CD1c-positive myeloid dendritic cell (primary cell): ENCODE measurements around the gene GPHN.
"Not testable (repeated sequence)": the region's sequence is repeated elsewhere in the genome, so short reads cannot be mapped to it uniquely, and the experiment has no call there.

ENCODE experiments used
- DNase-seq: peaks from one replicate; pipeline ENCODE4 v3.0.0-alpha.2; 2016; ENCODE audit errors: extremely low spot score

Gene GPHN

GRCh38 chr14:67045440-67045839 lies 537.5 kb downstream of the GPHN start:
- DNase-seq, result no peak

GRCh38 chr14:67050896-67051295 lies 542.9 kb downstream of the GPHN start:
- DNase-seq, result no peak

GRCh38 chr14:67056684-67057083 lies 548.7 kb downstream of the GPHN start:
- DNase-seq, result no peak

GRCh38 chr14:67059596-67059995 lies 551.6 kb downstream of the GPHN start:
- no peak for DNase-seq

DNA sequence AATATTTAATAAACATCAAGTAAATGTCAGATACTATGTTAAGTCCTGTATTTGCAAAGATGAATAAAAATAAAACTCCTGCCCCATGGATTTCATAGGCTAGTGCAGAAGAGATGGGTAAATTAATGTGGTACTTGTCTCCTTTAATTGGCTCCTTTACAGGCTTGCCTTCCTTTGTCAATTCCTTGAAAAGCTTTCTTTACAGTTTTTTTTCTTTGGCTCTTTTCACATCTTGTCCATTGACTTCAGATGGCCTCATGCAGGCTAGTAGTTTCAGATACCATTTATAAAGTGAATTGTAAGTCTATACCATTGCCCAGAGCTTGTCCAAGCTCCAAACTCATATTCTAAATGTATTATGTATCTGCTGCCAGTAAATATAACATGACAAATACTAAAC lies 552.6 kb downstream of the GPHN start:
- DNase-seq, result no peak

GRCh38 chr14:67067070-67067814 lies 559.3 kb downstream of the GPHN start:
- DNase-seq, result not testable (repeated sequence)

GRCh38 chr14:67068251-67068650 lies 560.3 kb downstream of the GPHN start:
- no peak for DNase-seq

- no peak for DNase-seq
These were observed 563.6 kb downstream of the GPHN start for GRCh38 chr14:67071506-67071905.

GRCh38 chr14:67077921-67078320 lies 570.0 kb downstream of the GPHN start:
- DNase-seq, result no peak

DNA sequence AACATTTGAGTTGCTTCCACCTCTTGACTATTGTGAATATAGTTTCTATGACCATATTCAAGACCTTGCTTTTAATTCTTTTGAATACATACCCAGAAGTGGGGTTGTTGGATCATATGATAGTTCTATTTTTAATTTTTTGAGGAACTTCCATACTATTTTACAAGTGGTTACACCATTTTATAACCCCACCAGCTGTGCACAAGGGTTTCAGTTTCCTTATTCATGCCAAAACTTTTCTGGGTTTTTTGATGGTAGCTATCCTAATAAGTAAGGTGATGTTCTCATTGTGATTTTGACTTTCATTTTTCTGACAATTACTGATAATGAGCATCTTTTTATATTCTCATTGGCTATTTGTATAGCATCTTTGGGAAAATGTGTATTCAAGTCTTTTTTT lies 571.9 kb downstream of the GPHN start:
- no peak for DNase-seq

- no peak for DNase-seq
These were observed 600.3 kb downstream of the GPHN start for GRCh38 chr14:67108230-67108629.

- no peak for DNase-seq
These were observed 603.1 kb downstream of the GPHN start for GRCh38 chr14:67111022-67111421.

- no peak for DNase-seq
These were observed 604.4 kb downstream of the GPHN start for GRCh38 chr14:67112344-67112743.

GRCh38 chr14:67127174-67127573 lies 619.2 kb downstream of the GPHN start:
- no peak for DNase-seq

- DNase-seq, result no peak
These were observed 621.8 kb downstream of the GPHN start for GRCh38 chr14:67129768-67130167.

- DNase-seq, result no peak
These were observed 623.7 kb downstream of the GPHN start for GRCh38 chr14:67131691-67132090.

- no peak for DNase-seq
These were observed 625.2 kb downstream of the GPHN start for GRCh38 chr14:67133144-67133543.

DNA sequence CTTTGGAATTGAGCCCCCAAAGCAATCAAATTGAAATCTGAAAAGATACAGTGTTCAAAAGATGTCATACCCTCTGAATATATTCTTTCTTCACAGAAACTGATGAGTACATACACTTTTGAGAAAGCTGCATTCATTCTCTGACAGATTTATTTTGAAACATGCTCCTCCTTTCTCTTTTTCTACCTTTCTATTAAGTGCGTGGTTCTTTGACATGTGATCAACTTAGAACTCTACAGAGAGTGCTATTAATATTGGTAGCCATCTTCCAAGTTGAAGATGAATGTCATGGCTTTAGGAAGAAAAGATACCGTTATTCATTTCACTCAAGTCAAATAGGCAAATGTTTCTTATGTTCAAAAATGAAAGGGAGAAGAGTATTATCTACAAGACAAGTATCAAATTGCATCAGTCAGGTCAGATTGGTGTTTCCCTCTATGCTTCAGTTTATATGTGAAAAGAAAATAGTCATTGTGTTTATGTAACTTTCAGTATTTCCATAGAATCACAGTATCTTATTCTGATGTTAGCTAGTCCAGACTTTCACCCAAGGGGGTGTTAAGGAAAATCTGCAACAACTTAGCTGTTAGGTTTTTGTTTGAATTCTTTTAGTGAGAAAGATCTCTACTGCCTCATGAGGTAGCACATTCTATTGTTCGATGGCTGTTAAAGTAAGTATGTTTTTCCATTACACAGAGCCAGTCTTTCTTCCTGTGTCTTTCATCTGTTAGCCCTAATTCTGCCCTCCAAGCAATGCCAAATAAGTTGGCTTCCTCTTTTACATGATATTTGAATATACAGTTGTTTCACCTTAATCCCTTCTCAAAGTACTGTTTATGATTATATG lies 625.9 kb downstream of the GPHN start:
- no peak for DNase-seq

DNA sequence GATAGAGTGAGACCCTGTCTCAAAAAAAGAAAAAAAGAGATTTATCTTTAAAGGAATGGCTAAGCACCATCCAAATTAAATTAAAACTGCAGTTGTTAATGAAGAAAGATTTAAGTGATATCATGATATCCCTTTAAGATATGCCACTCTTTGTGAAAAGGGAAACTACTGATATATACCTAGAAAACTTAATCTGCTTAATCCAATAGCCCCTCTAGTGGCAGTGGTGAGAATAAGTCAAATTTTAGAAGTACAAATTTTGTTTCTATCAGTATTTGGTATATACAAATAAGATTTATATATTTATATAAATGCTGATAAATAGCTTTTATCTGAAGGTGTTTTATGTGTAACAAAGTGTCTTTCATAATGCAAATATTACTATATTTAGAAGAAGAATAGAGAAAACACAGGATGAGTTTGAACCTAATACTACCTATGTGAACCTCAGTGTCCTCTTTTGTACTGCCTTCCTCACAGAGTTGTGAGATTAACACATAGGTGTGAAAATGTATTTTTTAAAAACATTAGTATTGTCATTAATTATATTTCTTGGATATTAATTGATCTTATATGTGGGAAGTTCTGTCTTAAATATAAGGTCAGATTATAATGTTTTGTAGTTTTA lies 629.9 kb downstream of the GPHN start:
- no peak for DNase-seq

DNA sequence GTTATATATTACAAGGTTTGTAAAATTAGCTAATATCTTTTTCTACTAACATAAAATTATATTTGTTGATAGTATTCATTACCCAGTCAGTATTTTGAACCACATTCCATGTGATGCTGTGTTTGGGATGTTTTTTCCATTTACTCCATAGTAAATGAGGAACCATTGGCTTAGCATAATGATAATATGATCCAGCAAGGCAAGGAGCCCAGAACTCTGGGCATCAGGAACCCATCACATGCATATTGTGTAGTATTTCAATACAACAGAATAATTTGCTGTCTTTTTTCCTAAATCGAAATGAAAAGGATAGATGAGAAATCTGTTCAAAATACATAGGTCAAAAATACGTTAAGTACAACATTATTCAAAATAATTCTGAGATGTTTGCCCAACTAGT lies 632.6 kb downstream of the GPHN start:
- DNase-seq, result no peak

DNA sequence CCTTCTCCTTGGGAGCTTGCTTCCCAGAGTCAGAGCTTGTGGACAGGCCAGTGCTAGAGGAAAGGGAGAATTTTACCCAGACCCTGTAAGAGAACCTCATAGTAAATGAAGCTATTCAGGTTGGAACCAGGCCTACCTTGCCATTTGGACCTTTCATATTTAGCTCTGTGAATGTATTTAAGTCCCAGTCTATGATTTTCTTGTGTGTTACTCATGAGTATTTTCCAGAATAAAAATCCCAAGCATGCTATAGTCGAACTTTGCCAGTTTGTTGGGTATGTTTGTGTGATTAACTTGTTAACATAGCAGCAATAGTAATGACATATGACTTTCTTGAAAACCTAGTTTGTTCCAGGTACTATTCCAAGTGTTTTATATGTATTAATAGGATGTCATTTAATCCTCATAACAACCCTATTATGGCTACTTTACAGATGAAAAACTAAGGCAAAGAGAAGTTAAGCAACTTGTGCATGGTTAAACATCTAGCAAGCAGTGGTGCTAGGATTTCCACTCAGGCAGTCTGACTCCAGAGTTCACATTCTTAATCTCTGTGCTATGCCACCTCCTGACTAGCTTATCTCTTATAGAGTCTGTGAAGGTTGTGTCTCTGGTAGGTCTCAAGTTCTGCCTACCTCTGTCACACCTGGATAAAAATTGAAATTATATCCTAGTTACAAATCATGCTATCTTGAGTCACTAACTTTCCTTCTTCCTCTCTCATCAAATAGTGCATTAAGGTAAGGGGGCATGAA lies 633.4 kb downstream of the GPHN start:
- DNase-seq, result no peak

- DNase-seq, result no peak
These were observed 643.2 kb downstream of the GPHN start for GRCh38 chr14:67151082-67151666.
